Adrenal gland (tissue), 12 donors: ENCODE data around the gene LRRC46. TPM values are rescaled to one million over a fixed set of nuclear protein-coding genes. Genes with fewer than 3 reads are reported as not detected.

Experiments used
- DNase-seq, 7 donors: peaks; one replicate each; pipeline ENCODE4 v3.0.0-alpha.2; 2019 to 2020
- H3K27ac ChIP-seq, 5 donors: fragments of 200-600 bp; sonication (generic) in 4 of 5; 1 replicate in 3 of 5; 2 replicates in 2 of 5; pipeline versions ENCODE4 v1.5.1 to v1.8.0; 2016 to 2020; ENCODE audit warnings: mild to moderate bottlenecking in 1 of 5
- H3K27me3 ChIP-seq: fragments of 200-600 bp; 2 replicates; pipeline ENCODE4 v1.8.0; 2021
- H3K36me3 ChIP-seq, 2 donors: fragments of 200-600 bp; replicated peaks in 1 of 2; 1 replicate in 1 of 2; 2 replicates in 1 of 2; pipeline versions ENCODE4 v1.5.1 to v1.8.0; 2018 to 2022
- H3K4me1 ChIP-seq, 2 donors: fragments of 200-600 bp; replicated peaks in 1 of 2; 1 replicate in 1 of 2; 2 replicates in 1 of 2; pipeline versions ENCODE4 v1.5.1 to v1.8.0; 2018 to 2021
- H3K4me3 ChIP-seq, 4 donors: fragments of 200-600 bp; sonication (generic) in 3 of 4; one replicate each; pipeline ENCODE4 v1.5.1; 2016 to 2018
- H3K9me3 ChIP-seq, 3 donors: fragments of 200-600 bp; sonication (generic) in 1 of 3; replicated peaks in 1 of 3; 1 replicate in 2 of 3; 2 replicates in 1 of 3; pipeline versions ENCODE4 v1.5.1 to v1.8.0; 2016 to 2021
- CTCF ChIP-seq, 6 experiments: fragments of 450-650 bp in 4 of 6; fragments of 200-600 bp in 2 of 6; sonication (generic) in 1 of 6; IDR thresholded peaks; 1 replicate in 5 of 6; 2 replicates in 1 of 6; pipeline versions ENCODE4 v1.5.1 to v1.8.0; 2016 to 2021; ENCODE audit warnings: antibody characterized with exemption in 6 of 6, mild to moderate bottlenecking in 2 of 6, moderate library complexity in 1 of 6
- POLR2A ChIP-seq, 2 donors: fragments of 450-650 bp; IDR thresholded peaks; one replicate each; pipeline ENCODE4 v1.6.1; 2017; ENCODE audit warnings: antibody characterized with exemption in 2 of 2, mild to moderate bottlenecking in 2 of 2, moderate library complexity in 1 of 2
- WGBS, 4 donors: extraction: QIAGEN DNeasy Blood & Tissue Kit in 2 of 4; methylation state at CpG; one replicate each; pipeline versions ENCODE4 v1.1.5 to v1.1.7; 2013 to 2017; 5-methylcytosine and 5-hydroxymethylcytosine counted together
- intact Hi-C, 2 donors: fragments of 100-400 bp; cut with DNase I; formaldehyde crosslinking; loops; one replicate each; pipeline versions ENCODE4 v1.14.1 to v1.15.0; 2022 to 2023
- polyA plus RNA-seq, 3 donors: library from polyadenylated mRNA; stranded (reverse); fragments of 200-250 nt in 2 of 3; fragments of 350-450 nt in 1 of 3; fragmentation: Illumina TruSeq in 1 of 3; extraction: RNeasy Lipid Tissue Mini Kit (QIAGEN cat#74804) in 1 of 3; gene quantifications; one replicate each; pipeline ENCODE4 v1.2.3, GENCODE V29; 2013 to 2014
- total RNA-seq, 9 donors: library from RNA; depleted of rRNA in 4 of 9; stranded (reverse); fragments of >200 nt in 4 of 9; fragments of 120-200 nt in 1 of 9; fragmentation: NEBNext Ultra II Directional in 1 of 9; extraction: Animal tissue kit (Norgen Biotek cat#: 25700) in 1 of 9; gene quantifications; one replicate each; pipeline versions ENCODE4 v1.1.0 to v1.2.4, GENCODE V29; 2013 to 2023
- donor health status: healthy with polysubstance abuse.
- donor health status: Bipolar disorder and iron deficiency.
- donor health status: DM: yes; HTN: yes; CAD: no.
- donor health status: DM: no; HTN: no; CAD: no.
- donor health status: DM: no; HTN: no; CAD: no.
- donor health status: DM: yes; HTN: yes; CAD: no.

Gene LRRC46
- total and polyA plus RNA-seq, 12 donors, result 0.11 to 2.3 (median 0.61) TPM; not detected in 3

DNA sequence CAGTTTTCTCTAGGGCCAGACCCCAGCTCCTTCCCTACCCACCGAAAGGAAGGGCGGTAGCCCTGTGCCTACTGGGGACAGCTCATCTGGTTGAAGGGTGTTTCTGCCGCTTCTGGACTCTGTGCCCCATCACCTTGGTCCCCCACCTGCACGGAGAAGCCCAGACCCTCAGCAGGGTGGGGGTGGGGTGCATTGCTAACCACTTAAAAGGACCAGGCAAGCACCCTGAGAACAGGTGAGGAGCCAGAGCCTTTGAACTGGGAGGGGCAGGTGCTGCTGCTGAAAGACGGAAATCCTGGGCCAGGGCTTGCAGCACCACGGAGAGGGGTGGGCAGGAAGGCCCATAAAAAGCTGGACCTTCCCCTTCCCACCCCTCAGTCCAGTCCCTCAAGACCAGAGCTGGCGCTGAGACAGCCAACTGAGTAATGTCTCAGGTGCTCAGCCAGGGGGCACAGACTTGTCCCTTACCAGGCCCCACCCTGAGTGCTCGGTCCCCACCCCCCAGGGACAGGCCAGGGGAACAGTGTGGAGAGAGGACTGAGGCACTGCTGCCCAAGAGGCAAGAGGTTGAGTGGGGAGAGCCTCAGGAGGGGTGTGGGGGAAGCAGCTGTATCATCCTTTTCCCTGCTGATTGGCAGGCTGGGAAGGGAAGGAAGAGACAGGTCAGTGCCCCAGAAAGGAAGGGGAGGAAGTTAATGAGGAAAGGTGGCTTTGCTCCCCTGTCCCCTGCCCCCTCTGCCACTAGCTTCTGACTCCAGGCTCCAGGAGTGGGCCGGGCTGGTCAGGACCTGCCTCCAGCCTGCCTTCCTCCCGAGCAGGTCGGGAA lies 53.6 kb downstream of the LRRC46 start:
- no peak overlapping the region for H3K27ac ChIP-seq

More for the DNA sequence above, 53.6 kb downstream of the LRRC46 start:
- Histone ChIP-seq H3K36me3 (no peaks in the 10 kb centered on the region), H3K4me3 (no peak overlapping the region), H3K9me3 (no peaks in the 10 kb centered on the region), H3K4me1 (peaks cover 9 to 20% of the 10 kb centered on the region in 2 donors), H3K27me3 (no peaks in the 10 kb centered on the region)
- intact Hi-C loops, result no loop called here
- 65 to 76% (median 73%) methylated on average over 8 to 11 of the region's 11 CpGs for WGBS, 4 donors
- no peak for DNase-seq
- TF ChIP-seq POLR2A (IDR thresholded peaks at IDR 0.05), result no peak
- TF ChIP-seq CTCF (IDR thresholded peaks at IDR 0.05), result no peak

Other genes starting within 250 kb of the LRRC46 start
- 100 to 1,000 TPM; 159 to 352 (median 248) TPM for gene KPNB1, start 181.8 kb upstream of the LRRC46 start, total RNA-seq
- 100 to 1,000 TPM in 1 of 3 donors, 10 to 100 TPM in 2; 41.5 to 339 (median 45.3) TPM for gene KPNB1, start 181.8 kb upstream of the LRRC46 start, polyA plus RNA-seq
- 10 to 100 TPM in 4 of 9 donors, 1 to 10 TPM in 5; 3.9 to 15.9 (median 9.8) TPM for gene TBKBP1, start 137.5 kb upstream of the LRRC46 start, total RNA-seq
- 10 to 100 TPM in 2 of 3 donors, 1 to 10 TPM in 1; 5.7 to 63.9 (median 18.6) TPM for gene TBKBP1, start 137.5 kb upstream of the LRRC46 start, polyA plus RNA-seq
- gene TBX21, start 98.4 kb upstream of the LRRC46 start, total RNA-seq, result 1 to 10 TPM in 1 of 9 donors, under 1 TPM in 6, not detected in 2; 0.06 to 2.0 (median 0.55) TPM
- under 1 TPM; 0.18 to 0.48 (median 0.20) TPM for gene TBX21, start 98.4 kb upstream of the LRRC46 start, polyA plus RNA-seq
- gene OSBPL7, start 9.9 kb upstream of the LRRC46 start, total RNA-seq, result 1 to 10 TPM; 3.3 to 9.8 (median 5.9) TPM
- gene OSBPL7, start 9.9 kb upstream of the LRRC46 start, polyA plus RNA-seq, result 10 to 100 TPM in 1 of 3 donors, 1 to 10 TPM in 2; 2.0 to 22.4 (median 7.3) TPM
- gene MRPL10, start 129 bp upstream of the LRRC46 start, total RNA-seq, result 10 to 100 TPM; 29.0 to 72.5 (median 52.6) TPM
- gene MRPL10, start 129 bp upstream of the LRRC46 start, polyA plus RNA-seq, result 10 to 100 TPM; 37.6 to 41.1 (median 38.5) TPM
- gene SCRN2, start 9.6 kb downstream of the LRRC46 start, total RNA-seq, result 10 to 100 TPM; 18.3 to 53.7 (median 38.4) TPM
- 100 to 1,000 TPM in 2 of 3 donors, 1 to 10 TPM in 1; 6.3 to 136 (median 121) TPM for gene SCRN2, start 9.6 kb downstream of the LRRC46 start, polyA plus RNA-seq
- 1 to 10 TPM in 6 of 9 donors, under 1 TPM in 3; 0.06 to 3.5 (median 1.1) TPM for gene SP6, start 19.5 kb downstream of the LRRC46 start, total RNA-seq
- 1 to 10 TPM in 1 of 3 donors, under 1 TPM in 2; 0.91 to 1.1 (median 0.97) TPM for gene SP6, start 19.5 kb downstream of the LRRC46 start, polyA plus RNA-seq
- 10 to 100 TPM in 5 of 9 donors, 1 to 10 TPM in 4; 1.8 to 20.8 (median 11.1) TPM for gene SP2, start 64.6 kb downstream of the LRRC46 start, total RNA-seq
- 10 to 100 TPM in 1 of 3 donors, 1 to 10 TPM in 2; 4.5 to 21.1 (median 8.0) TPM for gene SP2, start 64.6 kb downstream of the LRRC46 start, polyA plus RNA-seq
- 10 to 100 TPM; 20.8 to 91.5 (median 56.1) TPM for gene PNPO, start 109.9 kb downstream of the LRRC46 start, total RNA-seq
- gene PNPO, start 109.9 kb downstream of the LRRC46 start, polyA plus RNA-seq, result 10 to 100 TPM; 19.7 to 36.1 (median 23.8) TPM
- under 1 TPM in 1 of 9 donors, not detected in 8; 0.19 TPM for gene PRR15L, start 126.2 kb downstream of the LRRC46 start, total RNA-seq
- under 1 TPM in 2 of 3 donors, not detected in 1; 0.03 to 0.24 TPM for gene PRR15L, start 126.2 kb downstream of the LRRC46 start, polyA plus RNA-seq
- gene CDK5RAP3, start 139.4 kb downstream of the LRRC46 start, total RNA-seq, result 100 to 1,000 TPM in 5 of 9 donors, 10 to 100 TPM in 4; 42.8 to 200 (median 100) TPM
- 100 to 1,000 TPM in 2 of 3 donors, 10 to 100 TPM in 1; 76.1 to 733 (median 478) TPM for gene CDK5RAP3, start 139.4 kb downstream of the LRRC46 start, polyA plus RNA-seq
- gene COPZ2, start 206.1 kb downstream of the LRRC46 start, total RNA-seq, result 10 to 100 TPM; 16.3 to 60.1 (median 39.5) TPM
- gene COPZ2, start 206.1 kb downstream of the LRRC46 start, polyA plus RNA-seq, result 10 to 100 TPM; 33.4 to 53.6 (median 47.9) TPM
- gene NFE2L1, start 216.7 kb downstream of the LRRC46 start, total RNA-seq, result 100 to 1,000 TPM in 8 of 9 donors, 10 to 100 TPM in 1; 62.0 to 432 (median 273) TPM
- gene NFE2L1, start 216.7 kb downstream of the LRRC46 start, polyA plus RNA-seq, result 100 to 1,000 TPM in 2 of 3 donors, 10 to 100 TPM in 1; 77.9 to 403 (median 164) TPM